WTC11 (cell line): ENCODE data around the gene YKT6. TPM values are rescaled to one million over a fixed set of nuclear protein-coding genes. Genes with fewer than 3 reads are reported as not detected.

ENCODE experiments used
- ATAC-seq: fragments of 200-7000 bp; cut with Tn5 transposase; 2 replicates; pipeline ENCODE4 v1.10.0; 2021; ENCODE audit warnings: mild to moderate bottlenecking, moderate library complexity
- CTCF ChIA-PET: fragments of 300-600 bp; sonication (Branson Sonifier 250); formaldehyde crosslinking; loops from one replicate; lab custom pipeline; 2021; ENCODE audit warnings: antibody characterized with exemption; lab: Charles Lee
- POLR2A ChIA-PET: fragments of 350-600 bp; sonication (Branson Sonifier 250); formaldehyde crosslinking; loops from one replicate; lab custom pipeline; 2021; ENCODE audit warnings: antibody characterized with exemption; lab: Charles Lee
- DNase-seq: peaks from one replicate; pipeline ENCODE4 v3.0.0; 2021; ENCODE audit warnings: low spot score
- H3K27ac Mint-ChIP-seq: 2 replicates; pipeline ENCODE4 v1.8.0; 2021; ENCODE audit warnings: mixed read lengths
- H3K27me3 Mint-ChIP-seq: 2 replicates; pipeline ENCODE4 v1.8.0; 2021; ENCODE audit warnings: low read depth, mild to moderate bottlenecking, moderate library complexity, mixed read lengths
- H3K36me3 Mint-ChIP-seq: 2 replicates; pipeline ENCODE4 v1.8.0; 2021; ENCODE audit warnings: mixed read lengths
- H3K4me1 Mint-ChIP-seq: 2 replicates; pipeline ENCODE4 v1.8.0; 2022; ENCODE audit warnings: mixed read lengths
- H3K4me3 Mint-ChIP-seq: 2 replicates; pipeline ENCODE4 v1.8.0; 2021; ENCODE audit warnings: mild to moderate bottlenecking, moderate library complexity, mixed read lengths
- H3K9me3 Mint-ChIP-seq: 2 replicates; pipeline ENCODE4 v1.8.0; 2021; ENCODE audit warnings: mixed read lengths
- EMX1 ChIP-seq: fragments of 250-450 bp; sonication (Bioruptor Pico); IDR thresholded peaks from 2 replicates; pipeline ENCODE4 v1.8.0; 2021; ENCODE audit warnings: mild to moderate bottlenecking
- ETV6 ChIP-seq: sonication (generic); formaldehyde crosslinking; IDR thresholded peaks from 2 replicates; pipeline ENCODE4 v1.8.1; 2022; ENCODE audit warnings: mild to moderate bottlenecking, missing genetic modification reagents
- HMGA2 ChIP-seq: fragments of 250-450 bp; sonication (Bioruptor Pico); IDR thresholded peaks from 2 replicates; pipeline ENCODE4 v1.4.0; 2021; ENCODE audit warnings: mild to moderate bottlenecking, moderate library complexity
- JUN ChIP-seq: sonication (generic); formaldehyde crosslinking; IDR thresholded peaks from 2 replicates; pipeline ENCODE4 v1.8.0; 2023; ENCODE audit warnings: mild to moderate bottlenecking, missing genetic modification reagents
- MXD4 ChIP-seq: fragments of 250-450 bp; sonication (Bioruptor Pico); IDR thresholded peaks from 2 replicates; pipeline ENCODE4 v1.8.0; 2021; ENCODE audit warnings: mild to moderate bottlenecking, moderate library complexity, borderline replicate concordance
- NFE2L1 ChIP-seq: sonication (generic); formaldehyde crosslinking; IDR thresholded peaks from 2 replicates; pipeline ENCODE4 v1.8.1; 2023; ENCODE audit warnings: missing genetic modification reagents
- PRRX2 ChIP-seq: fragments of 250-450 bp; sonication (Bioruptor Pico); IDR thresholded peaks from 2 replicates; pipeline ENCODE4 v1.8.0; 2021; ENCODE audit warnings: mild to moderate bottlenecking
- ZNF138 ChIP-seq: sonication (generic); formaldehyde crosslinking; conservative IDR thresholded peaks from 2 replicates; pipeline ENCODE4 v1.8.1; 2022; ENCODE audit warnings: mild to moderate bottlenecking, moderate library complexity, missing genetic modification reagents
- ZNF219 ChIP-seq: sonication (generic); formaldehyde crosslinking; IDR thresholded peaks from 2 replicates; pipeline ENCODE4 v1.8.0; 2023; ENCODE audit warnings: missing genetic modification reagents, mild to moderate bottlenecking, borderline replicate concordance
- ZNF416 ChIP-seq: fragments of 250-450 bp; sonication (Bioruptor Pico); IDR thresholded peaks from 2 replicates; pipeline ENCODE4 v1.9.0; 2021; ENCODE audit warnings: mild to moderate bottlenecking, inconsistent platforms
- total RNA-seq: library from RNA; stranded (reverse); gene quantifications from 3 replicates; pipeline ENCODE4 v1.2.3, GENCODE V29; 2021
- TF ChIP-seq, protein P1 (sequence below): sonication (generic); formaldehyde crosslinking; IDR thresholded peaks from 2 replicates; pipeline ENCODE4 v1.8.0; 2023; ENCODE audit warnings: missing genetic modification reagents
- TF ChIP-seq, protein P2 (sequence below): sonication (generic); formaldehyde crosslinking; IDR thresholded peaks from 2 replicates; pipeline ENCODE4 v1.8.0; 2022; ENCODE audit warnings: mild to moderate bottlenecking, missing genetic modification reagents
- TF ChIP-seq, protein P3 (sequence below): sonication (generic); formaldehyde crosslinking; IDR thresholded peaks from 2 replicates; pipeline ENCODE4 v1.8.1; 2023; ENCODE audit warnings: mild to moderate bottlenecking, missing genetic modification reagents, moderate library complexity

YKT6 gene
- total RNA-seq, 1 experiment from 2014 or later = 102 TPM

DNA sequence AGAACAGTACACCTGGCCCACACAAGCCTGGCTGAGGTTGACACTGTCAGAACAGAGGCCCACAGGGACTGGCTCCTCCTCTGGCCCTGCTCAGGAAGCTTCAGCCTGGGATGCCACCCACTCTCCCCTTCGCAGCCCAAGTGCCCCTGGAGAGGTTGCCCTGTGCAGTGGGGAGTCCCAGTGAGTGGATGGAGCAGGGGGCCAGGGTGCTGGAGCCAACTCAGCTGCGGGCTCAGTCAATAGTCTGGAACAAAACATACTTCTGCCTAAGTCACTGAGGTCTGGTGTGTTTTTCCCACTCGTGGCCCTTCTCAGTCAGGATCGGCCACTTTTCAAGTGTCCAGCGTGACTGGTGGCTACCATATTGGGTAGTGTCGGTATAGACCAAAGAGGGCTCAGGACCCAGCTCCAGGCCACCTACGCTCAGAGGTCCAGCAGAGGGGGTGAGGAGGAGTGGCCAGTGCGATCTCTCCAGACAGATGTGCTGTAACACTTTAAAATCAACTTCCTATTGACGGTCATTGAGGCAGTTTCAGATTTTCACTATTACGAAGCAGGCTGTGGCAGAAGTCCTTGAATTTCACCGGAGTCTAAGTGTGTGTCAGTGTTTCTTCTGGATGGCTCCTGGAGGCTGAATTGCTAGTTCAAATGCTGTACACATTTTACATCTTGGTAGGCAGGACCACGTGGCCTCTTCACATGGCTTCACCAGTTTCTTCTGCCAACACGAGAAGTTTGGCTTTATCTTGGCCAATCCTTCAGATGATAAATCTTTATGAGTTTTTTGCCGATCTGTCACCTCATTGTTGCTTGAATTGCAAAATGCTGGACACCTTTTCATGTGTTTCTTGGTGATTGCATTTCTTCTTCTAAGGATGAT, 10.5 kb upstream of the YKT6 start (continued):
- TF ChIP-seq, protein P1, sequence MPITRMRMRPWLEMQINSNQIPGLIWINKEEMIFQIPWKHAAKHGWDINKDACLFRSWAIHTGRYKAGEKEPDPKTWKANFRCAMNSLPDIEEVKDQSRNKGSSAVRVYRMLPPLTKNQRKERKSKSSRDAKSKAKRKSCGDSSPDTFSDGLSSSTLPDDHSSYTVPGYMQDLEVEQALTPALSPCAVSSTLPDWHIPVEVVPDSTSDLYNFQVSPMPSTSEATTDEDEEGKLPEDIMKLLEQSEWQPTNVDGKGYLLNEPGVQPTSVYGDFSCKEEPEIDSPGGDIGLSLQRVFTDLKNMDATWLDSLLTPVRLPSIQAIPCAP (CRISPR knock-in tag) = no peak
- TF ChIP-seq, protein P2, sequence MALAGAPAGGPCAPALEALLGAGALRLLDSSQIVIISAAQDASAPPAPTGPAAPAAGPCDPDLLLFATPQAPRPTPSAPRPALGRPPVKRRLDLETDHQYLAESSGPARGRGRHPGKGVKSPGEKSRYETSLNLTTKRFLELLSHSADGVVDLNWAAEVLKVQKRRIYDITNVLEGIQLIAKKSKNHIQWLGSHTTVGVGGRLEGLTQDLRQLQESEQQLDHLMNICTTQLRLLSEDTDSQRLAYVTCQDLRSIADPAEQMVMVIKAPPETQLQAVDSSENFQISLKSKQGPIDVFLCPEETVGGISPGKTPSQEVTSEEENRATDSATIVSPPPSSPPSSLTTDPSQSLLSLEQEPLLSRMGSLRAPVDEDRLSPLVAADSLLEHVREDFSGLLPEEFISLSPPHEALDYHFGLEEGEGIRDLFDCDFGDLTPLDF (CRISPR knock-in tag) = no peak
- no peak for TF ChIP-seq PRRX2 (CRISPR knock-in tag)

DNA sequence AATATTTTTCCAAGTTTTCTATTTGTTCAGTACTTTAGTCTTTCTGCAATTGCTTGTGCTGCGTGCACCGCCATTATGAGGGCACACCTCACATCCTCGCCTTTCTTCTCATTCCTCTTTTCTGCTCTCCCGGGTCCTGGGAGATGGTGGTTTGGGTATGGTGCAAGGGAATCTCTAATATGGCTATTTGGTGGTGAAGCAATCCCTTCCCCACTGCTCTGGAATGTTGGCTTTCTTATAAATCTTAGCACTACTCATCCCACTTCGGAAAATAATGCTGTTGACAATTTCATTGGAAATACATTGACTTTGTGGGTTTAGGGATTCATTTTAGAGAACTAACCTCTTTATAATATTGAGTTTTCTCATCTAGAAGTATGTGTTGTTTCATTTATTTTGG, 9.6 kb upstream of the YKT6 start:
- H3K27ac Mint-ChIP-seq = no peak overlapping the region
- H3K4me1 Mint-ChIP-seq = peaks cover 5% of the 10 kb centered on the region
- H3K4me3 Mint-ChIP-seq = no peak overlapping the region
- H3K27me3 Mint-ChIP-seq = no peaks in the 10 kb centered on the region; the same call in 1 of the 2 replicates
- no peak for DNase-seq
- no peak for ATAC-seq
- ChIA-PET CTCF (no interaction called here), POLR2A (no interaction called here)
- peaks cover 8% of the 10 kb centered on the region for H3K9me3 Mint-ChIP-seq
- TF ChIP-seq JUN (CRISPR knock-in tag) = no peak
- TF ChIP-seq ETV6 (CRISPR knock-in tag) = no peak
- TF ChIP-seq ZNF138 = no peak
- H3K36me3 Mint-ChIP-seq = no peaks in the 10 kb centered on the region

DNA sequence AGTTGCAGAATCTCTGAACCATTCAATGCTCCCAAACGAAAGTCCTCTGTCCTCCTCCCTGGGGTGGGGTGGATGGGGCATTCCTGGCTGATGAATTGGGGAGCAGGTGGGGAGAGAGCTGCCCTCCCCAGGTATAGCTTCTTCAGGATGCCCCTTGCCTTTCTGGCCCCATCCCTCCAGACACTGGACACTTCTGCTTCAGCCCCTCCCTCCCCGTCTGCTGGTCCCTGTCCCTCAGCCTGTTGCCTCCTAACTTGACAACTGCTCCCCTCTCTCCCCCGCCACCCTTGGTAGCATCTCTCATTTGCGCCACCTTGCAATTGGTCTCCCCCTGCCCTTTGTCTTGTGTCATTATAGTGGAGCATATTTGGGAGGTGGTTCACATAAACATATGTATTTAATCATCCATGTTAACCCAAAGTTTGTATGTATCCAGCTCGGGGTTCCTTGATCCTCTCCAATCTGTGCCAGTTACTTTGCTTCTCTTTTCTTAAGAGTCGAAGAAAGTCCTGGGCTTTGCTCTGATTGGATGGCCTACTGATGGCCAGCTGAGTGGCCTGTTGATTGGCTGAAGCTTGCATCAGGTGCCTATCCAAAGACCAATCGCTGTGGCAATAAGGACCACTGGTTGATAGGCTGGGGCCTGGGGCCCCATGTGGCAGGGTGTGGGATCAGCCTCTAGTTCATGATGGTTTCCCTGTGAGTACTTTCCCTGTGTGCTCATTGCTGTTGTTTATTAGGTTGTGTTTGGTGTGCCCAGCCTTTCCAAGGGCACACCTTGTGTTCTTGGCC, 7.6 kb upstream of the YKT6 start:
- H3K9me3 Mint-ChIP-seq = peaks cover 8% of the 10 kb centered on the region
- TF ChIP-seq, protein P3, sequence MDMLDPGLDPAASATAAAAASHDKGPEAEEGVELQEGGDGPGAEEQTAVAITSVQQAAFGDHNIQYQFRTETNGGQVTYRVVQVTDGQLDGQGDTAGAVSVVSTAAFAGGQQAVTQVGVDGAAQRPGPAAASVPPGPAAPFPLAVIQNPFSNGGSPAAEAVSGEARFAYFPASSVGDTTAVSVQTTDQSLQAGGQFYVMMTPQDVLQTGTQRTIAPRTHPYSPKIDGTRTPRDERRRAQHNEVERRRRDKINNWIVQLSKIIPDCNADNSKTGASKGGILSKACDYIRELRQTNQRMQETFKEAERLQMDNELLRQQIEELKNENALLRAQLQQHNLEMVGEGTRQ (CRISPR knock-in tag) = peak; percentile 31; the same call in 1 of the 2 replicates
- TF ChIP-seq NFE2L1 (CRISPR knock-in tag) (no peak), ZNF219 (CRISPR knock-in tag) (no peak)
- no peak overlapping the region for H3K27ac Mint-ChIP-seq
- H3K27me3 Mint-ChIP-seq = peaks cover 12% of the 10 kb centered on the region
- H3K4me3 Mint-ChIP-seq = no peak overlapping the region
- DNase-seq (no peak), ATAC-seq (peak; percentile 53)
- CTCF ChIA-PET = interaction anchor here (0.7 kb wide), 1 partner anchor 62 kb away, joined by 3 read pairs; no protein-coding TSS in a partner anchor
- no peaks in the 10 kb centered on the region for H3K36me3 Mint-ChIP-seq
- peaks cover 5% of the 10 kb centered on the region for H3K4me1 Mint-ChIP-seq
- POLR2A ChIA-PET = no interaction called here

DNA sequence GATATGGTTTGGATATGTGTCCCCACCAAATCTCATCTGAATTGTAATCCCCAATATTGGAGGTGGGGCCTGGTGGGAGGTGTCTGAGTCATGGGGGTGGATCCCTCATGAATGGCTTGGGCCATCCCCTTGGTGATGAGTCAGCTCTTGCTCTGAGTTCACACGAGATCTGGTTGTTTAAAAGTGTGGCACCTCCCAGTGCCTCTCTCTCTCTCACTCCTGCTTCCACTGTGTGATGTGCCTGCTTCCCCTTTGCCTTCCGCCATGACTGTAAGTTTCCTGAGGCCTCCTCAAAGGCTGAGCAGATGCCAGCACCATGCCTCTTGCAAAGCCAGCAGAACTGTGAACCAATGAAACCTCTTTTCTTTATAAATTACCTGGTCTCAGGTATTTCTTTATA, 6.7 kb upstream of the YKT6 start:
- ChIA-PET POLR2A (no interaction called here), CTCF (no interaction called here)
- no peak for ATAC-seq
- TF ChIP-seq MXD4 = no peak
- TF ChIP-seq ZNF416 (CRISPR knock-in tag) = no peak
- TF ChIP-seq EMX1 = no peak
- TF ChIP-seq, all 79 proteins: peak for 0
- Mint-ChIP-seq H3K4me3 (no peak overlapping the region), H3K36me3 (no peaks in the 10 kb centered on the region), H3K27ac (no peak overlapping the region), H3K27me3 (peaks cover 16% of the 10 kb centered on the region), H3K9me3 (peaks cover 8% of the 10 kb centered on the region), H3K4me1 (peaks cover 2% of the 10 kb centered on the region)
- no peak for DNase-seq

DNA sequence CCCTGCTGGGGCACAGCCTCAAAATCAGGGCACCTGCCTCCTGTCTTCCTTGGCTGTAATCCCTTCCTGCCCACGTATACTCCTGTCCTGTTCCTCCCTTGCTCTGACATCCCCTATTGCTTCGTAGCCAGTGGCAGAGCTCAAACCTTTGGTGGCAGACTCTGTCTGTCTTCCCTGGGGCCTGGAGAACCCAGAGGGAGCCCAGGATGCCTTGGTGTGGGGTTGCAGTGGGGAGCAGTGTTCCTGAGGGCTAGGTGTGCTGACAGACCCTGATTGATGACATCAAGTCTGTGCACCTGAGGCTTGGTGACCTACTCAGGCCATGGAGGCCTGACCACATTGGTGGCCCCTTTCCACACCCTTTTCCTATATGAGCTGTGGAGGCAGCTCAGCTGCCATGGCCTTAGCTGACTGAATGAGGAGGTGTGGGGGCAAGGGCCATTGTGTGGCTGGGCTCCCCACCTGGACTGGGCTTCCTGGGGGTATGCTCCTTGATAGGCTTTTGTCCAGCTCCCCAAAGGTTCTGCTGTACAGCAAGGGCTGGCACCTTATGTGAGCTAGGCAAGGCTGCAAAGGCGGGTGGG, 6.1 kb upstream of the YKT6 start:
- ChIA-PET CTCF (interaction anchor here (3.2 to 4.0 kb wide), 2 partner anchors 64 to 90 kb away, joined by 13 to 24 read pairs; partner anchors contain the start of gene AEBP1), POLR2A (no interaction called here)
- Mint-ChIP-seq H3K9me3 (peaks cover 8% of the 10 kb centered on the region), H3K4me3 (no peak overlapping the region), H3K27ac (no peak overlapping the region), H3K27me3 (peaks cover 18% of the 10 kb centered on the region), H3K36me3 (no peaks in the 10 kb centered on the region), H3K4me1 (no peaks in the 10 kb centered on the region)
- no peak for ATAC-seq
- DNase-seq = no peak
- TF ChIP-seq JUN (CRISPR knock-in tag) = no peak
- TF ChIP-seq HMGA2 (CRISPR knock-in tag) = no peak
